SK-N-SH treated with all-trans-retinoic acid at 6 μM for 48 hours (cell line): ENCODE measurements around the gene EIF5.

ENCODE experiments used
- ATAC-seq: fragments of 200-7000 bp; cut with Tn5 transposase; 3 replicates; pipeline ENCODE4 v1.9.1; 2020; ENCODE audit warnings: mild to moderate bottlenecking, moderate library complexity
- ARNTL ChIP-seq: fragments of 450-650 bp; formaldehyde crosslinking; IDR thresholded peaks from 2 replicates; pipeline ENCODE4 v1.5.0; 2020; ENCODE audit warnings: low read depth, mild to moderate bottlenecking, moderate library complexity, borderline replicate concordance
- BACH2 ChIP-seq: fragments of 250-450 bp; sonication (Bioruptor Pico); IDR thresholded peaks from 2 replicates; pipeline ENCODE4 v1.9.0; 2021; ENCODE audit warnings: mild to moderate bottlenecking, borderline replicate concordance
- CSDC2 ChIP-seq: fragments of 250-450 bp; sonication (Bioruptor Pico); IDR thresholded peaks from 2 replicates; pipeline ENCODE4 v1.5.0; 2020; ENCODE audit warnings: mild to moderate bottlenecking, moderate library complexity
- ESRRG ChIP-seq: fragments of 250-450 bp; sonication (Bioruptor Pico); IDR thresholded peaks from 2 replicates; pipeline ENCODE4 v1.6.1; 2021; ENCODE audit warnings: mild to moderate bottlenecking
- GLIS3 ChIP-seq: fragments of 250-450 bp; sonication (Bioruptor Pico); IDR thresholded peaks from 2 replicates; pipeline ENCODE4 v1.5.0; 2020; ENCODE audit warnings: mild to moderate bottlenecking, moderate library complexity
- ISL1 ChIP-seq: fragments of 250-450 bp; sonication (Bioruptor Pico); IDR thresholded peaks from 2 replicates; pipeline ENCODE4 v2.1.2; 2022; ENCODE audit warnings: mild to moderate bottlenecking, moderate library complexity
- OSR1 ChIP-seq: fragments of 250-450 bp; sonication (Bioruptor Pico); IDR thresholded peaks from 2 replicates; pipeline ENCODE4 v1.8.0; 2022; ENCODE audit warnings: moderate library complexity, mild to moderate bottlenecking, inconsistent platforms
- PPARA ChIP-seq: fragments of 250-450 bp; sonication (Bioruptor Pico); IDR thresholded peaks from 2 replicates; pipeline ENCODE4 v1.5.0; 2020; ENCODE audit warnings: mild to moderate bottlenecking, borderline replicate concordance
- RARB ChIP-seq: fragments of 250-450 bp; sonication (Bioruptor Pico); IDR thresholded peaks from 2 replicates; pipeline ENCODE4 v1.8.0; 2021; ENCODE audit warnings: mild to moderate bottlenecking, moderate library complexity
- SNAI2 ChIP-seq: fragments of 250-450 bp; sonication (Bioruptor Pico); IDR thresholded peaks from 2 replicates; pipeline ENCODE4 v1.5.0; 2020; ENCODE audit warnings: mild to moderate bottlenecking, moderate library complexity
- TCF4 ChIP-seq: fragments of 250-450 bp; sonication (Bioruptor Pico); IDR thresholded peaks from 2 replicates; pipeline ENCODE4 v1.8.0; 2021; ENCODE audit warnings: mild to moderate bottlenecking, moderate library complexity, borderline replicate concordance
- TOX ChIP-seq: fragments of 250-450 bp; sonication (Bioruptor Pico); IDR thresholded peaks from 2 replicates; pipeline ENCODE4 v1.8.0; 2021; ENCODE audit warnings: mild to moderate bottlenecking, moderate library complexity, borderline replicate concordance
- ZC3H10 ChIP-seq: fragments of 250-450 bp; sonication (Bioruptor Pico); IDR thresholded peaks from 2 replicates; pipeline ENCODE4 v1.5.1; 2021; ENCODE audit warnings: mild to moderate bottlenecking, moderate library complexity
- ZFP3 ChIP-seq: fragments of 250-450 bp; sonication (Bioruptor Pico); IDR thresholded peaks from 2 replicates; pipeline ENCODE4 v1.5.0; 2020; ENCODE audit warnings: mild to moderate bottlenecking, moderate library complexity
- ZFP30 ChIP-seq: fragments of 450-650 bp; formaldehyde crosslinking; IDR thresholded peaks from 2 replicates; pipeline ENCODE4 v1.5.0; 2022; ENCODE audit warnings: mild to moderate bottlenecking, moderate library complexity
- ZNF70 ChIP-seq: fragments of 450-650 bp; formaldehyde crosslinking; IDR thresholded peaks from 2 replicates; pipeline ENCODE4 v1.5.0; 2020; ENCODE audit warnings: mild to moderate bottlenecking, moderate library complexity
- ZNF8 ChIP-seq: fragments of 450-650 bp; formaldehyde crosslinking; IDR thresholded peaks from 2 replicates; pipeline ENCODE4 v1.5.0; 2020; ENCODE audit warnings: mild to moderate bottlenecking, moderate library complexity
- TF ChIP-seq, protein P1 (sequence below): fragments of 250-450 bp; sonication (Bioruptor Pico); IDR thresholded peaks from 2 replicates; pipeline ENCODE4 v1.5.0; 2020; ENCODE audit warnings: mild to moderate bottlenecking, moderate library complexity
- TF ChIP-seq, protein P2 (sequence below): fragments of 250-450 bp; sonication (Bioruptor Pico); IDR thresholded peaks from 2 replicates; pipeline ENCODE4 v1.5.1; 2021; ENCODE audit warnings: mild to moderate bottlenecking, moderate library complexity
- TF ChIP-seq, protein P3 (sequence below): fragments of 250-450 bp; sonication (Bioruptor Pico); IDR thresholded peaks from 2 replicates; pipeline ENCODE4 v1.8.0; 2021; ENCODE audit warnings: low read depth, mild to moderate bottlenecking, moderate library complexity, borderline replicate concordance
- TF ChIP-seq, protein P4 (sequence below): fragments of 250-450 bp; sonication (Bioruptor Pico); IDR thresholded peaks from 2 replicates; pipeline ENCODE4 v1.5.1; 2020; ENCODE audit warnings: low read depth, mild to moderate bottlenecking, moderate library complexity

The EIF5 gene

DNA sequence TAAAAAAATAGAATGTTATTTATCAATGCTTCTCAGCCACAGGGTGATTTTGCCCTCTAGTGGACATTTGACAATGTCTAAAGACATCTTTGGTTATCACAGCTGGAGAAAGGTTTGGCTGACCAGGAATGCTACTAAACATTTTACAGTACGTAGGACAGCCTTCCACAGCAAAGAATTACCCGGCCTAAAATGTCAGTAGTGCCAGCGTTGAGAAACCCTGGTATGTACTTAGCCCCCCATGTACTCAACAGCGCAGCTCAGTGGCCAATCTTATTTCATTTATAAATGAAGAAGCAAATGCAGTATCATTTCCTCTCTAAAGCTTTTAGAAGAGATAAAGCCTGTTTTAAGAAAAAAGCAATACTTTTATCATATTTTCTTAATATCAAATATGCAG lies 57.0 kb downstream of the EIF5 start (continued):
- TF ChIP-seq, protein P1, sequence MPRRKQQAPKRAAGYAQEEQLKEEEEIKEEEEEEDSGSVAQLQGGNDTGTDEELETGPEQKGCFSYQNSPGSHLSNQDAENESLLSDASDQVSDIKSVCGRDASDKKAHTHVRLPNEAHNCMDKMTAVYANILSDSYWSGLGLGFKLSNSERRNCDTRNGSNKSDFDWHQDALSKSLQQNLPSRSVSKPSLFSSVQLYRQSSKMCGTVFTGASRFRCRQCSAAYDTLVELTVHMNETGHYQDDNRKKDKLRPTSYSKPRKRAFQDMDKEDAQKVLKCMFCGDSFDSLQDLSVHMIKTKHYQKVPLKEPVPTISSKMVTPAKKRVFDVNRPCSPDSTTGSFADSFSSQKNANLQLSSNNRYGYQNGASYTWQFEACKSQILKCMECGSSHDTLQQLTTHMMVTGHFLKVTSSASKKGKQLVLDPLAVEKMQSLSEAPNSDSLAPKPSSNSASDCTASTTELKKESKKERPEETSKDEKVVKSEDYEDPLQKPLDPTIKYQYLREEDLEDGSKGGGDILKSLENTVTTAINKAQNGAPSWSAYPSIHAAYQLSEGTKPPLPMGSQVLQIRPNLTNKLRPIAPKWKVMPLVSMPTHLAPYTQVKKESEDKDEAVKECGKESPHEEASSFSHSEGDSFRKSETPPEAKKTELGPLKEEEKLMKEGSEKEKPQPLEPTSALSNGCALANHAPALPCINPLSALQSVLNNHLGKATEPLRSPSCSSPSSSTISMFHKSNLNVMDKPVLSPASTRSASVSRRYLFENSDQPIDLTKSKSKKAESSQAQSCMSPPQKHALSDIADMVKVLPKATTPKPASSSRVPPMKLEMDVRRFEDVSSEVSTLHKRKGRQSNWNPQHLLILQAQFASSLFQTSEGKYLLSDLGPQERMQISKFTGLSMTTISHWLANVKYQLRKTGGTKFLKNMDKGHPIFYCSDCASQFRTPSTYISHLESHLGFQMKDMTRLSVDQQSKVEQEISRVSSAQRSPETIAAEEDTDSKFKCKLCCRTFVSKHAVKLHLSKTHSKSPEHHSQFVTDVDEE, result no peak
- no peak for TF ChIP-seq PPARA (CRISPR knock-in tag)

DNA sequence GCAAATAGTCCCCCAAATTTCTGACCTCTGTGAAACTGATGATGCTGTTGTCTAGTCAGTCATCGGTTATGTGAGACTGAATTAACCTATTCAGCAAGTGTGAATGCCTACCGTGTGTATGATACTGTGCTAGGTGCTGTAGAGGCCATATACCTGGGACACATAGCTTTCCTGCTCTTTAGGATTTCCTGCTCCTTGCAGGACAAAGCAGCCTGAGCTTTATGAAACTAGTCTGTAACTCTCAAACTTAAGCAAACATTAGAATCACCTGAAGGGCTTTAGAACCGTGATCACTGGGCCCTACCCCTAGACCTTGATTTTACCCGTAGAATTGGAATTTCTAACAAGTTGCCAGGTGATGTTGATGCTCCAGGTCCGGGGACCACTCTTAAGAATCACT lies 58.1 kb downstream of the EIF5 start:
- no peak for ATAC-seq
- no peak for TF ChIP-seq ZC3H10
- no peak for TF ChIP-seq RARB
- TF ChIP-seq, protein P2, sequence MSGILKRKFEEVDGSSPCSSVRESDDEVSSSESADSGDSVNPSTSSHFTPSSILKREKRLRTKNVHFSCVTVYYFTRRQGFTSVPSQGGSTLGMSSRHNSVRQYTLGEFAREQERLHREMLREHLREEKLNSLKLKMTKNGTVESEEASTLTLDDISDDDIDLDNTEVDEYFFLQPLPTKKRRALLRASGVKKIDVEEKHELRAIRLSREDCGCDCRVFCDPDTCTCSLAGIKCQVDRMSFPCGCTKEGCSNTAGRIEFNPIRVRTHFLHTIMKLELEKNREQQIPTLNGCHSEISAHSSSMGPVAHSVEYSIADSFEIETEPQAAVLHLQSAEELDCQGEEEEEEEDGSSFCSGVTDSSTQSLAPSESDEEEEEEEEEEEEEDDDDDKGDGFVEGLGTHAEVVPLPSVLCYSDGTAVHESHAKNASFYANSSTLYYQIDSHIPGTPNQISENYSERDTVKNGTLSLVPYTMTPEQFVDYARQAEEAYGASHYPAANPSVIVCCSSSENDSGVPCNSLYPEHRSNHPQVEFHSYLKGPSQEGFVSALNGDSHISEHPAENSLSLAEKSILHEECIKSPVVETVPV, result no peak
- TF ChIP-seq ISL1 (CRISPR knock-in tag), result no peak
- no peak for TF ChIP-seq TOX
- TF ChIP-seq TCF4 (CRISPR knock-in tag), result no peak
- no peak for TF ChIP-seq BACH2 (CRISPR knock-in tag)
- TF ChIP-seq, protein P3, sequence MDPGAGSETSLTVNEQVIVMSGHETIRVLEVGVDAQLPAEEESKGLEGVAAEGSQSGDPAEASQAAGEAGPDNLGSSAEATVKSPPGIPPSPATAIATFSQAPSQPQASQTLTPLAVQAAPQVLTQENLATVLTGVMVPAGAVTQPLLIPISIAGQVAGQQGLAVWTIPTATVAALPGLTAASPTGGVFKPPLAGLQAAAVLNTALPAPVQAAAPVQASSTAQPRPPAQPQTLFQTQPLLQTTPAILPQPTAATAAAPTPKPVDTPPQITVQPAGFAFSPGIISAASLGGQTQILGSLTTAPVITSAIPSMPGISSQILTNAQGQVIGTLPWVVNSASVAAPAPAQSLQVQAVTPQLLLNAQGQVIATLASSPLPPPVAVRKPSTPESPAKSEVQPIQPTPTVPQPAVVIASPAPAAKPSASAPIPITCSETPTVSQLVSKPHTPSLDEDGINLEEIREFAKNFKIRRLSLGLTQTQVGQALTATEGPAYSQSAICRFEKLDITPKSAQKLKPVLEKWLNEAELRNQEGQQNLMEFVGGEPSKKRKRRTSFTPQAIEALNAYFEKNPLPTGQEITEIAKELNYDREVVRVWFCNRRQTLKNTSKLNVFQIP (CRISPR knock-in tag), result no peak
- no peak for TF ChIP-seq CSDC2 (CRISPR knock-in tag)
- TF ChIP-seq ZNF8 (CRISPR knock-in tag), result no peak
- no peak for TF ChIP-seq OSR1
- TF ChIP-seq, protein P4, sequence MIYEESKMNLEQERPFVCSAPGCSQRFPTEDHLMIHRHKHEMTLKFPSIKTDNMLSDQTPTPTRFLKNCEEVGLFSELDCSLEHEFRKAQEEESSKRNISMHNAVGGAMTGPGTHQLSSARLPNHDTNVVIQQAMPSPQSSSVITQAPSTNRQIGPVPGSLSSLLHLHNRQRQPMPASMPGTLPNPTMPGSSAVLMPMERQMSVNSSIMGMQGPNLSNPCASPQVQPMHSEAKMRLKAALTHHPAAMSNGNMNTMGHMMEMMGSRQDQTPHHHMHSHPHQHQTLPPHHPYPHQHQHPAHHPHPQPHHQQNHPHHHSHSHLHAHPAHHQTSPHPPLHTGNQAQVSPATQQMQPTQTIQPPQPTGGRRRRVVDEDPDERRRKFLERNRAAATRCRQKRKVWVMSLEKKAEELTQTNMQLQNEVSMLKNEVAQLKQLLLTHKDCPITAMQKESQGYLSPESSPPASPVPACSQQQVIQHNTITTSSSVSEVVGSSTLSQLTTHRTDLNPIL (CRISPR knock-in tag), result no peak
- TF ChIP-seq SNAI2 (CRISPR knock-in tag), result no peak
- TF ChIP-seq ZFP3 (CRISPR knock-in tag), result no peak
- TF ChIP-seq ARNTL (CRISPR knock-in tag), result no peak
- no peak for TF ChIP-seq ZNF70 (CRISPR knock-in tag)
- TF ChIP-seq GLIS3 (CRISPR knock-in tag), result no peak
- TF ChIP-seq, protein P1, result no peak

DNA sequence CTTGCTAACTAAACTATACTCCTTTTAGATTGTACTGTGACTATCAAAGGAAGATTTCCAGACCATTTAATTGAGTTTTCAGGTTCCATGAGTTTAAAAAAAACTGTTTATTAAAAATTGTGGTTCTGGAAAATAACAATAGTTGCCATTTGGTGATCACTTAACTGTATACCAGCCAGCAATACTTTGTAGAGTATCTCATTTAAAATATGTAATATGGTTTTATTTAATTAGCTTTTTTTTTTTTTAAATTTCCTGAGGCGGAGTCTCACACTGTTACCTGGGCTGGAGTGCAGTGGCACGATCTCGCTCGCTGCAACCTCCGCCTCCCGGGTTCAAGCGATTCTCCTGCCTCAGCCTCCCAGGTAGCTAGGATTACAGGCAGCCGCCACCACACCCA lies 58.5 kb downstream of the EIF5 start:
- no peak for ATAC-seq
- TF ChIP-seq TOX (no peak), ZC3H10 (no peak), ZNF8 (CRISPR knock-in tag) (no peak), OSR1 (no peak)
- TF ChIP-seq, all 23 proteins: peak for 0

DNA sequence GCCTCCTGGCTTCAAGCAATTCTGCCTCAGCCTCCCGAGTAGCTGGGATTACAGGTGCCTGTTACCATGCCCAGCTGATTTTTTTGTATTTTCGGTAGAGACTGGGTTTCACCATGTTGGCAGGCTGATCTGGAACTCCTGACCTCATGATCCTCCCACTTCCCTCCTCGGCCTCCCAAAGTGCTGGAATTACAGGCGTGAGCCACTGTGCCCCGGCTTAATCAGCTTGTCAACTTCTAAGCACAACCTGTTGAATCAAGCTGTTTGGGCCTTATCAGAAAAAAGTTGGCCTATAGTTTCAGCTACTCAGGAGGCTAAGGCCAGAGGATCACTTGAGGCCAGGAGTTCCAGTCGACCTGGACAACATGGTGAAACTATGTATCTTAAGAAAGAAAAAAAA lies 59.0 kb downstream of the EIF5 start:
- TF ChIP-seq ZFP3 (CRISPR knock-in tag) (no peak), ZNF70 (CRISPR knock-in tag) (no peak), OSR1 (no peak), BACH2 (CRISPR knock-in tag) (no peak), ESRRG (no peak), ZNF8 (CRISPR knock-in tag) (no peak), PPARA (CRISPR knock-in tag) (no peak), SNAI2 (CRISPR knock-in tag) (no peak), CSDC2 (CRISPR knock-in tag) (no peak), GLIS3 (CRISPR knock-in tag) (no peak), TOX (no peak), ZFP30 (no peak)
- TF ChIP-seq, protein P3 (CRISPR knock-in tag), result no peak
- no peak for ATAC-seq
